Parathyroid adenoma (tissue), 2 donors: ENCODE measurements around the gene PI4KA.
"Not testable (repeated sequence)": the region's sequence is repeated elsewhere in the genome, so short reads cannot be mapped to it uniquely, and the experiment has no call there.

Experiments used
- H2AFZ ChIP-seq: fragments of 300-600 bp; sonication (generic); one replicate; pipeline ENCODE4 v1.7.0; 2017; ENCODE audit warnings: antibody characterized with exemption, mild to moderate bottlenecking
- H3K27ac ChIP-seq: fragments of 300-600 bp; sonication (generic); one replicate; pipeline ENCODE4 v1.7.0; 2017
- H3K27me3 ChIP-seq: fragments of 300-600 bp; sonication (generic); one replicate; pipeline ENCODE4 v1.7.0; 2017; ENCODE audit warnings: low read length; ENCODE audit not compliant: control insufficient read depth, insufficient read depth
- H3K36me3 ChIP-seq: fragments of 300-600 bp; sonication (generic); one replicate; pipeline ENCODE4 v1.7.0; 2017; ENCODE audit warnings: low read length; ENCODE audit not compliant: control insufficient read depth, insufficient read depth
- H3K4me1 ChIP-seq: fragments of 300-600 bp; sonication (generic); one replicate; pipeline ENCODE4 v1.7.0; 2017; ENCODE audit warnings: control low read depth
- H3K4me2 ChIP-seq: fragments of 300-600 bp; sonication (generic); one replicate; pipeline ENCODE4 v1.7.0; 2017; ENCODE audit warnings: low read length
- H3K4me3 ChIP-seq: fragments of 300-600 bp; sonication (generic); one replicate; pipeline ENCODE4 v1.7.0; 2017; ENCODE audit warnings: low read depth, low read length
- H3K79me2 ChIP-seq: fragments of 300-600 bp; sonication (generic); one replicate; pipeline ENCODE4 v1.7.0; 2017; ENCODE audit warnings: control low read depth
- H3K9ac ChIP-seq: fragments of 300-600 bp; sonication (generic); one replicate; pipeline ENCODE4 v1.7.0; 2017; ENCODE audit warnings: mild to moderate bottlenecking
- H3K9me3 ChIP-seq: fragments of 300-600 bp; sonication (generic); one replicate; pipeline ENCODE4 v1.7.0; 2017; ENCODE audit warnings: low read length; ENCODE audit not compliant: control insufficient read depth
- TF ChIP-seq, protein P1 (sequence below): fragments of 300-600 bp; sonication (generic); IDR thresholded peaks from one replicate; pipeline ENCODE4 v1.7.0; 2017; ENCODE audit warnings: antibody characterized with exemption, mild to moderate bottlenecking
- donor health status: primary hyperparathyroidism.

Gene PI4KA

DNA sequence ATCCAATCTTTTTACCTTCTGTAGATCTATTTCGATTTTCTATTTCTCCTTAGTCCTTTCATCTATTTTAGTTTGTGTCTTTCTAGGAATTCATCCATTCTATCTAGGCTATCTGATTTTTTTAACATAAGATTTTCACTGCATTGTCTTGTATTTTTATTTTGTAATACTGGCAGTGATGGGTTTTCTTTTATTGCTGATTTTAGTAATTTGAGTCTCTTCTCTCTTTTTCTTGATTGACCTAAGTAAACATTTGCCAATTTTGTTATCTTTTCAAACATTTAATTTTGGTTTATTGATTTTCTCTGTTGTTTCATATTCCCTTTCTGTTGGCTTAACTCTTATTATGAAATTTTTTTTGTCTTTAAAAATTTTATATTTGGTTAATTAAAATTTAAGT, 192.1 kb downstream of the PI4KA start:
- H3K9ac ChIP-seq, result no peak overlapping the region
- no peak overlapping the region for H2AFZ ChIP-seq
- TF ChIP-seq, protein P1, sequence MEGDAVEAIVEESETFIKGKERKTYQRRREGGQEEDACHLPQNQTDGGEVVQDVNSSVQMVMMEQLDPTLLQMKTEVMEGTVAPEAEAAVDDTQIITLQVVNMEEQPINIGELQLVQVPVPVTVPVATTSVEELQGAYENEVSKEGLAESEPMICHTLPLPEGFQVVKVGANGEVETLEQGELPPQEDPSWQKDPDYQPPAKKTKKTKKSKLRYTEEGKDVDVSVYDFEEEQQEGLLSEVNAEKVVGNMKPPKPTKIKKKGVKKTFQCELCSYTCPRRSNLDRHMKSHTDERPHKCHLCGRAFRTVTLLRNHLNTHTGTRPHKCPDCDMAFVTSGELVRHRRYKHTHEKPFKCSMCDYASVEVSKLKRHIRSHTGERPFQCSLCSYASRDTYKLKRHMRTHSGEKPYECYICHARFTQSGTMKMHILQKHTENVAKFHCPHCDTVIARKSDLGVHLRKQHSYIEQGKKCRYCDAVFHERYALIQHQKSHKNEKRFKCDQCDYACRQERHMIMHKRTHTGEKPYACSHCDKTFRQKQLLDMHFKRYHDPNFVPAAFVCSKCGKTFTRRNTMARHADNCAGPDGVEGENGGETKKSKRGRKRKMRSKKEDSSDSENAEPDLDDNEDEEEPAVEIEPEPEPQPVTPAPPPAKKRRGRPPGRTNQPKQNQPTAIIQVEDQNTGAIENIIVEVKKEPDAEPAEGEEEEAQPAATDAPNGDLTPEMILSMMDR, result no peak
- H3K9me3 ChIP-seq, result no peaks in the 10 kb centered on the region
- H3K4me1 ChIP-seq, result no peaks in the 10 kb centered on the region
- no peak overlapping the region for H3K27ac ChIP-seq
- no peaks in the 10 kb centered on the region for H3K36me3 ChIP-seq
- H3K79me2 ChIP-seq, result no peaks in the 10 kb centered on the region
- no peaks in the 10 kb centered on the region for H3K27me3 ChIP-seq
- H3K4me2 ChIP-seq, result no peak overlapping the region
- H3K4me3 ChIP-seq, result no peak overlapping the region

DNA sequence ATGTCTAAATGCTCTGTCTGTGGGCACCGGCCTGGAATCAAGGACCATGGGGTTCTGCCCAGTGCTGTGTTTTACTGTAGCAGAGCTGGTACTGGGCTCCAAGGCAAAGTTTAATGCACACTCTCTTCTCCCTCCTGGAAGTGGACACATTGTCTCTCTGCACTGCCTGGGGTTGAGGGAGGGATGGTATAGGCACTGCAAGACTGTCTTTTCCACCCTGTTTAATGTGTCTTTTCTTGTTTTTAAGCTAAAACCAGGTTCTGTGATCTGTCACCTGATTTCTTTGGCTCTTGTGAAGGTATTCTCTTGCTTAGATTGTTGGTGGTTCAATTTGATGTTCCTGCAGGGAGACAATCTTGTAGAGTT, 194.0 kb downstream of the PI4KA start:
- Histone ChIP-seq H3K9ac (no peak overlapping the region), H3K79me2 (no peaks in the 10 kb centered on the region), H3K27me3 (no peaks in the 10 kb centered on the region), H3K27ac (no peak overlapping the region), H3K4me3 (no peak overlapping the region), H3K4me1 (no peaks in the 10 kb centered on the region), H2AFZ (no peak overlapping the region), H3K9me3 (no peaks in the 10 kb centered on the region), H3K36me3 (no peaks in the 10 kb centered on the region), H3K4me2 (no peak overlapping the region)
- TF ChIP-seq, protein P1, result no peak

DNA sequence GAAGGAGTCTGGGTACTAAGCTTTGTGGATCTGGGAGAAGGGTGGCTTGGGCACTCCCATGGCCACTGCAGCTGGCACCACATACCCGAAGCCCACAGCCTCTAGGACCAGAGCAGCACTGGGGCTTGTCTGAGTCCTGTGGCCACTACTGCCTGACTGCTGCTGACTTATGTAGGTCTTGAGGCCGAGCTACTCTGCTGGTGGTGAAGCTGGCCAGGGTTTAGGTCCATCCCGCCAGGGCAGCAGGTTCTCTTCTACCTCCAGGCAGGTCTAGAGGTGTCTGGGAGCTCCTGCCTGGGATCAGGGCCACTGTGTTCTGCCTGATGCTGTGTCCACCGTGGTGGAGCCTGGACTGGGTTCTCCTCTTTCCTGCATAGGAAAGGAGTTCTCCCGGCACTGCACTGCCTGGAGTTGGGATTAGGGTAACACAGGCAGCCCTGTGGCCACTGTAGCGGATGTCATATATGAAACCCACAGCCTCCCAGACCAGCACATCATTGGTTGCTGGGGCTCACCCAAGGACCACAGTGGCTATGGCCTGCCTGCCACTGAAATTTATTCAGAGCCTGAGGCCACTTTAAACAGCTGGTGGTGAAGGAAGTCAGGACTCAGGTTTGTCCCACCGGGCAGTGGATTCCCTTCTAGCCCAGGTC, 194.5 kb downstream of the PI4KA start:
- H3K4me1 ChIP-seq, result no peaks in the 10 kb centered on the region
- no peak overlapping the region for H3K4me2 ChIP-seq
- H3K9me3 ChIP-seq, result no peaks in the 10 kb centered on the region
- H3K27ac ChIP-seq, result no peak overlapping the region
- TF ChIP-seq, protein P1, result no peak
- no peak overlapping the region for H2AFZ ChIP-seq
- no peaks in the 10 kb centered on the region for H3K79me2 ChIP-seq
- no peak overlapping the region for H3K4me3 ChIP-seq
- H3K9ac ChIP-seq, result no peak overlapping the region
- no peaks in the 10 kb centered on the region for H3K36me3 ChIP-seq
- H3K27me3 ChIP-seq, result no peaks in the 10 kb centered on the region

DNA sequence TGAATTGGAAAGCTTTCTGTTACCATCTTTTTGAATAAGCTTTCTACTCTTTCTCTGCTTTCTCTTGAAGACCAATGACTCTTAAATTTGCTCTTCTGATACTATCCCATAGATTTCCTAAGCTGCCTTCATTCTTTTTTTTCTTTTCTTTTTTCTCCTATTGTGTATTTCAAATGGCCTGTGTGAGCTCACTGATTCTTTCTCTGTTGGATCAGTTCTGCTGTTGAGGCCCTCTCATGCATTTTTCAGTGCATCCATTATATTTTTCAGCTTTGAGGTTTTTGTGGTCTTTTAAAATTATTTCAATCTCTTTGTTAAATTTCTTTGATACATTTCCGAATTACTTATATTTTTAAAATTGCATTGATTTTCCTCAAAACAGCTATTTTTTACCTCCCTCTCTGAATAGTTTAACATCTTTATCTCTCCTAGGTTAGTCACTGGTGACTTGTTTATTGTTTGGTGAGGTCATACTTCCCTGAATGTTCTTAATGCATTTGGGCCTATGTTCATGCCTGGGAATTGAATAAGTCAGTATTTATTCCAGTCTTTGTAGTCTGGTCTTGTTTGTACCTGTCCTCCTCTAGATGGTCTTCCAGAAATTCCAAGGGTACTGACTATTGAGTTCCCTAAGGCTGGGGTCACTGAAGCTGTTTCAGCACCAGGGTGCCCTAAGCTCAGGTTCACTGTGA, 195.3 kb downstream of the PI4KA start:
- H3K79me2 ChIP-seq, result no peaks in the 10 kb centered on the region
- H2AFZ ChIP-seq, result no peak overlapping the region
- H3K4me2 ChIP-seq, result no peak overlapping the region
- no peak overlapping the region for H3K4me3 ChIP-seq
- H3K27ac ChIP-seq, result no peak overlapping the region
- H3K36me3 ChIP-seq, result no peaks in the 10 kb centered on the region
- TF ChIP-seq, protein P1, result no peak
- no peaks in the 10 kb centered on the region for H3K27me3 ChIP-seq
- no peaks in the 10 kb centered on the region for H3K9me3 ChIP-seq
- H3K4me1 ChIP-seq, result no peaks in the 10 kb centered on the region
- no peak overlapping the region for H3K9ac ChIP-seq

DNA sequence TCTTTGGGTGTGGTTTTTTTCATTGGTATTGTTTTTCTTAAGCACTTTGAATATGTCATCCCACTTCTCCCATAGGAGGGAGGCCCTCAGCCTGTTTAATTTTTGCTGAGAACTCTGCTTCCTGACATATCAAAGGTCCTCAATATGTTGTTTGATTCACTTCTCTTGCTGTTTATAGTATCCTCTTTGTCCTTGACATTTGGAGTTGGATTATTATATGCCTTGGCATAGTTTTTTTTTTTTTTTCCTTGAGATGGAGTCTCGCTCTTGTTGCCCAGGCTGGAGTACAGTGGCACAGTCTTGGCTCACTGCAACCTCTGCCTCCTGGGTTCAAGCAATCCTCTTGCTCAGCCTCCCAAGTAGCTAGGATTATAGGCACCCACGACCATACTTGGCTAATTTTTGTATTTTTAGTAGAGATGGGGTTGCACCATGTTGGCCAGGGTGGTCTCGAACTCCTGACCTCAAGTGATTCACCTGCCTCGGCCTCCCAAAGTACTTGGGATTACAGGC, 196.0 kb downstream of the PI4KA start:
- not testable (repeated sequence) for H2AFZ ChIP-seq, H3K27me3 ChIP-seq, H3K4me1 ChIP-seq, H3K4me3 ChIP-seq, H3K9ac ChIP-seq, H3K4me2 ChIP-seq, H3K9me3 ChIP-seq, H3K79me2 ChIP-seq, H3K36me3 ChIP-seq, H3K27ac ChIP-seq
